ENCODE data around the gene AIFM1. TPM values are rescaled to one million over a fixed set of nuclear protein-coding genes. Genes with fewer than 3 reads are reported as not detected.

The AIFM1 gene
- 5.0 TPM for total RNA-seq

DNA sequence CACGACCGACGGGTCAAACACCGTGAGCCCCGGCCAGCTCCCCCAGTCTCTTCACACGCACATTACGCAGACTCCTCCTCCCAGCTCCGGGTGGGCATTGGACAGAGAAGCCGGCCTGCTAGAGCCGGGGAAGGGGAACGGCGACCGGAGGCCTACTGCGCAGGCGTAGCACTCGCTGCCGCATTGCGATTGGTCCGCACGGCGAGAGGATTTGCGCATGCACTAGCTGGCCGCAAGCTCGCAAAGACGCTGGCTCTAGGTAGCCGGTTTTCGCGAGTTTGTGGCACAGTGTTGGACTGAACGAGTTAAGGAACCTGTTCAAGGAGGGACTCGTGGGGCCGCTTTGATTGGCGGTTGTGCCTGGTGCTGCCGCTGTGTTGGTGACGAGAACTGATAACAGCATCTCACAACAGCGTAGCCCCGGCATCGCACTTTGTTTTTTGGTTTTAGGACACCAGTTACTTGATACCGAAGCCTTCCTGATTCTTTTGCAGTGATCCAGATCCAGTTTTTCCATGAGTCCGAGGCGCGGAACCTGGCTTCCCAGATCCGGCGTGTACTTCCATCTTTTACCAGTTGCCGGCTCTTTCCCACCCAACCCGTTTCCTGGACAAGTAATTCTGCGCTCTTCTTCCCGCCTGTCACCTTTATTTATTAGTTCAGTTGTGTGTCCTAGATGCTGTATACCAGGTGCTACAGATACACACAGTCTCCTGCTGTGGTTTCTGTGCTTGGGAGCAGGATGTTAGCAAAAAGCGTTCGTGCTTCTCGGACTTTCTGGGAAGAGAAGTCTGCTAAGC lies at the start of gene AIFM1:
TSS of gene AIFM1 (minus strand) at position 139 of the 800 bp plus-strand sequence. CDS start 185 bp downstream, outside the sequence.
- Histone ChIP-seq H3K4me3 (ENCODE audit: low read length) (peak within 1 kb of the TSS; percentile 63), H3K9me3 (ENCODE audit: low read depth, low read length) (no peaks in the 10 kb centered on the region), H3K4me1 (ENCODE audit: insufficient read depth, low read length) (peaks cover 20% of the 10 kb centered on the region), H3K27me3 (ENCODE audit: insufficient read depth, low read length) (no peaks in the 10 kb centered on the region)

DNA sequence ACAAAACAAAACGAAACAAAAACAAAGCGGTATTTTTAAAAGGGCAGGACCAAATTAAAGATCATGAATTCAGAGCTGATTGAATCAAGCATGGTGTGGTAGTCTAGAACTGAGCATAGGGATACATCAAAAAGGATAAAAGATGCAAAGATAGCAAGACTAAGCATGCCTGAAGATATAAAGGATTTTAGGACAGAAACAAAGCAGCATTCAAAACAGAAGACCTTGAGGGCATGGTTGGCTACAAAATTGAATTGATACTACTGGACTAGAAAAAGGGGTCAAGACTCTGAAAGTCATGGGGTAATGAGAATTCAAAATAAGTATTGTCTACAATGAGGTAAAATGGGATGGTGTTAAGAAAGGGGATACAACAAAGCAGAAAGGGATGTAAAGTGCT lies 47.7 kb upstream of the AIFM1 start:
- H3K4me3 ChIP-seq (ENCODE audit: low read length) = no peak overlapping the region
- H3K27me3 ChIP-seq (ENCODE audit: insufficient read depth, low read length) = no peaks in the 10 kb centered on the region
- no peaks in the 10 kb centered on the region for H3K4me1 ChIP-seq (ENCODE audit: insufficient read depth, low read length)
- no peaks in the 10 kb centered on the region for H3K9me3 ChIP-seq (ENCODE audit: low read depth, low read length)

GRCh38 chrX:130212371-130212770 lies 46.7 kb upstream of the AIFM1 start:
- no peaks in the 10 kb centered on the region for H3K4me1 ChIP-seq (ENCODE audit: insufficient read depth, low read length)
- no peak overlapping the region for H3K4me3 ChIP-seq (ENCODE audit: low read length)
- no peaks in the 10 kb centered on the region for H3K9me3 ChIP-seq (ENCODE audit: low read depth, low read length)
- no peaks in the 10 kb centered on the region for H3K27me3 ChIP-seq (ENCODE audit: insufficient read depth, low read length)

GRCh38 chrX:130211415-130212186 lies 46.0 kb upstream of the AIFM1 start:
- H3K4me3 ChIP-seq (ENCODE audit: low read length) = no peak overlapping the region
- H3K4me1 ChIP-seq (ENCODE audit: insufficient read depth, low read length) = no peaks in the 10 kb centered on the region
- no peaks in the 10 kb centered on the region for H3K9me3 ChIP-seq (ENCODE audit: low read depth, low read length)
- H3K27me3 ChIP-seq (ENCODE audit: insufficient read depth, low read length) = no peaks in the 10 kb centered on the region

DNA sequence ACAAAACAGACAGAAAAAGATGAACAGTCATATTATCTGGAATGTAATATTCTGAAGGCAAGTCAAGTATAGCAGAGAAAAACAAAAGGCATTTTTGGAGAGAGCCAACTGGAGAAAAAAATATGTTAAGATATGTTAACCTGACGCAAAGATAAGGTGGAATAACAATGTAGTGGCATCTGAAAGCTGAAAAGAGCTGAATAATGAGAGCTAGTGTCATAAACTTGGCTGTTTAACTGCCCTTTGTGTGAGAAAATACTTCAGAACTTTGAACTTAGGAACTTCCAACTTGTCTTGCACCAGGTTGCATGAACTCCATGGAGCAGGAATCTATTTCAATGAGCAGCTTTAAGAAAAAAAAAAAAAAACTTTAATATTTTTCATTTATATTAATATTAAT lies 39.0 kb upstream of the AIFM1 start:
- H3K9me3 ChIP-seq (ENCODE audit: low read depth, low read length) = no peaks in the 10 kb centered on the region
- H3K4me3 ChIP-seq (ENCODE audit: low read length) = no peak overlapping the region
- no peaks in the 10 kb centered on the region for H3K4me1 ChIP-seq (ENCODE audit: insufficient read depth, low read length)
- H3K27me3 ChIP-seq (ENCODE audit: insufficient read depth, low read length) = no peaks in the 10 kb centered on the region

DNA sequence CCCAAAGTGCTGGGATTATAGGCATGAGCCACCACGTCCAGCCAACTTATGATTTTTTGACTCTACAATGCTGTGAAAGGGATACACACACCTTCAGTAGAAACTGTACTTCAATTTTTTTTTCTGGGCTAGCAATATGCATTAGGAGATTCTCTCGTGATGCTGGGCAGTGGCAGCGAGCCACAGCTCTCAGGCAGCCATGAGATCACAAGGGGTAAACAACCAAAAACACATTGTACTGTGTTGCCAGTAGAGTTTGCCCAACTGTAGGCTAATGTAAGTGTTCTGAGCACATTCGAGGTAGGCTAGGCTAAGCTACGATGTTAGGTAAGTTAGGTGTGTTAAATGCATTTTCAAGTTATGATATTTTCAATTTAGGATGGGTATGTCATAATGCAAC lies 31.8 kb upstream of the AIFM1 start:
- Histone ChIP-seq H3K4me3 (ENCODE audit: low read length) (no peak overlapping the region), H3K4me1 (ENCODE audit: insufficient read depth, low read length) (no peaks in the 10 kb centered on the region), H3K27me3 (ENCODE audit: insufficient read depth, low read length) (no peaks in the 10 kb centered on the region)

DNA sequence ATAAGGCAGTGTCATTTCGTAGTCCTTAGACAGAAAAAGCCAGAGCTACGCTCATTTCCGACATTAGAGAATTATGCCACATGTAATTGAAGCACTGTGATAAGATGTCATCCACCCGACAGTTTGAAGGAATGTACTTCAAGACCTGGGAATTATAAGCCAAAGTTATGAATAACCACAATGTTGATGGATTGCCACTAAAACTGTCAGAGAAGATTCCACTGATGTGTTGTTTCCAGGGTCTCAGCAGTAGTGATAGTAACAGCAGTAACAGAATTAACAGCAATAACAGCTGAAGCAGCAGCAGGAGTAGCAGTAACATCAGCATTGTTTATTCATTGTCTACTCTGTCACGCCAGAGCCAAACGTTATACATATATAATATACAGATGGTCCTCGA lies 30.8 kb upstream of the AIFM1 start:
- no peaks in the 10 kb centered on the region for H3K9me3 ChIP-seq (ENCODE audit: low read depth, low read length)
- H3K4me3 ChIP-seq (ENCODE audit: low read length) = no peak overlapping the region
- no peaks in the 10 kb centered on the region for H3K27me3 ChIP-seq (ENCODE audit: insufficient read depth, low read length)
- H3K4me1 ChIP-seq (ENCODE audit: insufficient read depth, low read length) = no peaks in the 10 kb centered on the region

More for the DNA sequence above, 31.8 kb upstream of the AIFM1 start:
- H3K9me3 ChIP-seq (ENCODE audit: low read depth, low read length) = no peaks in the 10 kb centered on the region

GRCh38 chrX:130190801-130191200 lies 25.2 kb upstream of the AIFM1 start:
- Histone ChIP-seq H3K4me1 (ENCODE audit: insufficient read depth, low read length) (no peaks in the 10 kb centered on the region), H3K9me3 (ENCODE audit: low read depth, low read length) (no peaks in the 10 kb centered on the region), H3K27me3 (ENCODE audit: insufficient read depth, low read length) (no peaks in the 10 kb centered on the region), H3K4me3 (ENCODE audit: low read length) (no peak overlapping the region)

DNA sequence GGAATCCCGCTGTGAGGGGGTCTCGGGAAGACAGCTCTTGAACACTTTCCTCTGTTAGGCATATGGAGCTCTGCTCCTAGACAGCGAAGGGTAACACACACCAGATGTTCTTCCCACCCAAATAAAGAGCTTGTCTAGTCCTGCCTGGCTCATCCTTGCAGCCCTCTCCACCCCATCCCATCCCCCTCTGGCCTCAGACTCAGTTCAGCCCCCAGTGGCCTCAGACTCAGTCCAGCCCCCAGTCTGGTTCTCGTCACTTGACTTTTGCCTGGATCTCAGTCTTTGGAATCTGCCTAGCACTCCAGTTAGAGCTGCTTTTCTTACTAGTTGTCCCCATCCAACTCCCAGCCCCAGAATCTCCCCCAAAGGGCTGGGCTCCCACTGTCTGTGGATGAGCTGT lies 21.0 kb upstream of the AIFM1 start:
- H3K4me3 ChIP-seq (ENCODE audit: low read length) = no peak overlapping the region
- no peaks in the 10 kb centered on the region for H3K9me3 ChIP-seq (ENCODE audit: low read depth, low read length)
- H3K4me1 ChIP-seq (ENCODE audit: insufficient read depth, low read length) = peaks cover 13% of the 10 kb centered on the region
- no peaks in the 10 kb centered on the region for H3K27me3 ChIP-seq (ENCODE audit: insufficient read depth, low read length)

DNA sequence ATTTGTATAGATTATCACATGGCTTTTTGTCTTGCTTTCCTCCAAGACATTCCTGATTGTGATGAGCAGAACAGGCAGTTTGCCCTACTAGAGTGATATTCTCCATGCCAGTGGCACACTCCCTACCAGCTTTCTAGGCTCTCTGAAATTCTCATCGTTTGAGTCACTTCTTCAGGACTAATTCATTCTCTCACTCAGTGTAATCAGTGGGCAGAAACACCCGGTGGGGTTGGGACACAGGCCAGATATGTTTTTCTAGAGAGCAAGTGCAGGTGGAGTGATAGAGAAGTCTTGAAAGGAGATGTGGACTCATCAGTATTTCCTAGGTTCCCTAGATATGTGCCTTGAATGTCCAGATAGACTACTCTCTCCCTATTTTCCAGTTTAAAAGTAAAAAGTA lies 19.2 kb upstream of the AIFM1 start:
- peaks cover 13% of the 10 kb centered on the region for H3K4me1 ChIP-seq (ENCODE audit: insufficient read depth, low read length)
- H3K27me3 ChIP-seq (ENCODE audit: insufficient read depth, low read length) = no peaks in the 10 kb centered on the region
- H3K9me3 ChIP-seq (ENCODE audit: low read depth, low read length) = no peaks in the 10 kb centered on the region
- H3K4me3 ChIP-seq (ENCODE audit: low read length) = no peak overlapping the region

DNA sequence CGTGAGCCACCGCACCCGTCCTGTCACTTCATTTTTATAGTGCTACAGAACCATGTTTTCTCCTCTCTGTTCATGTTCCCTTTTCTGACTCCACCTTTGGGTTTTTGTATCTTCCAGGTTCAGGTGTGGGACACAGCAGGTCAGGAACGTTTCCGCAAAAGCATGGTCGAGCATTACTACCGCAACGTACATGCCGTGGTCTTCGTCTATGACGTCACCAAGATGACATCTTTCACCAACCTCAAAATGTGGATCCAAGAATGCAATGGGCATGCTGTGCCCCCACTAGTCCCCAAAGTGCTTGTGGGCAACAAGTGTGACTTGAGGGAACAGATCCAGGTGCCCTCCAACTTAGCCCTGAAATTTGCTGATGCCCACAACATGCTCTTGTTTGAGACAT lies 18.5 kb upstream of the AIFM1 start:
- H3K27me3 ChIP-seq (ENCODE audit: insufficient read depth, low read length) = no peaks in the 10 kb centered on the region
- peaks cover 19% of the 10 kb centered on the region for H3K4me1 ChIP-seq (ENCODE audit: insufficient read depth, low read length)
- H3K9me3 ChIP-seq (ENCODE audit: low read depth, low read length) = no peaks in the 10 kb centered on the region
- H3K4me3 ChIP-seq (ENCODE audit: low read length) = no peak overlapping the region

GRCh38 chrX:130179579-130180215 lies 14.1 kb upstream of the AIFM1 start:
- no peaks in the 10 kb centered on the region for H3K27me3 ChIP-seq (ENCODE audit: insufficient read depth, low read length)
- peaks cover 36% of the 10 kb centered on the region for H3K4me1 ChIP-seq (ENCODE audit: insufficient read depth, low read length)
- no peaks in the 10 kb centered on the region for H3K9me3 ChIP-seq (ENCODE audit: low read depth, low read length)
- no peak overlapping the region for H3K4me3 ChIP-seq (ENCODE audit: low read length)

- peaks cover 37% of the 10 kb centered on the region for H3K4me1 ChIP-seq (ENCODE audit: insufficient read depth, low read length)
- H3K27me3 ChIP-seq (ENCODE audit: insufficient read depth, low read length) = no peaks in the 10 kb centered on the region
- H3K4me3 ChIP-seq (ENCODE audit: low read length) = no peak overlapping the region
- H3K9me3 ChIP-seq (ENCODE audit: low read depth, low read length) = no peaks in the 10 kb centered on the region
Observed at GRCh38 chrX:130179170-130179569, 13.5 kb upstream of the AIFM1 start.

DNA sequence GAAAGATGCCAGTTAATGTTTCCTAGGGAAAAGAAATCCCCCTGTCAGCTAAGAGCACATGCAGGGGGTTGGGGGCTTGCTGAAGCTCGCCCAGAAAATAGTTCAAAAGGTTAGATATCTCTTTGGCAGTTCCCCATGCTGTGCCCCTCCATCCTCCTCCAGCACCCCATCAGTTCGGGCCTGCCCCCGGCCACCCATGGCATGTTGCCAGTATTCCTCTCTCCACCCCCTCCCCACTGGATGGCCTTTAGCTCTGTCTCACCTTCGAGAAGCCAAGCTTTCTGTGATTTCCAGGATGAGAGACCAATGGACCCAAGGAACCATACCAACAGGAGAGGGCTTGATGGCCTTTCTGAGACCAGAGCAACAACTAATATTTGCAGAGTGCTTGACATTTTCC lies 11.3 kb upstream of the AIFM1 start:
- H3K4me1 ChIP-seq (ENCODE audit: insufficient read depth, low read length) = peaks cover 48% of the 10 kb centered on the region

DNA sequence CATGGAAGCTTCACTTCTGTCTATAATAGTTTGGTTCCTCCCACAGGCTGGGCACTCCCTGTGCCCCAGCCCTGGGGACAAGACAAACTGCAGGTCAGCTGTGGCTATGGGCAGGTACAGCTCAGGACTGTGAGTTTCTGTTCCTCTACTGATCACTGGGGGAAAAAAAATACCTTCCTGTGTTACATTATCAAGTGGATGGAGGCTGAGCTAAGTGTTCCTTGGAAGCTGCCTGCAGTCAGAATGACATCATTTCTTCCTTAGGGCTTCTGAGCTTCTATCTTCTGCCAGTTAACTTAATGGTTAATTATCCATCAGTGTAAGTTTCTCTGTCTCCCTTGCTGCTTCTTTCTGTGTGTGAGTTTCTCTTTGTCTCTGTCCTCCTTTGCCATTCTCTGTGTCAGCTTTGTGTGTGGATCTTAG lies 10.7 kb upstream of the AIFM1 start:
- Histone ChIP-seq H3K27me3 (ENCODE audit: insufficient read depth, low read length) (no peaks in the 10 kb centered on the region), H3K9me3 (ENCODE audit: low read depth, low read length) (no peaks in the 10 kb centered on the region), H3K4me1 (ENCODE audit: insufficient read depth, low read length) (peaks cover 48% of the 10 kb centered on the region), H3K4me3 (ENCODE audit: low read length) (no peak overlapping the region)

More for the DNA sequence above, 11.3 kb upstream of the AIFM1 start:
- Histone ChIP-seq H3K4me3 (ENCODE audit: low read length) (no peak overlapping the region), H3K9me3 (ENCODE audit: low read depth, low read length) (no peaks in the 10 kb centered on the region), H3K27me3 (ENCODE audit: insufficient read depth, low read length) (no peaks in the 10 kb centered on the region)
